Neural progenitor cell (in vitro differentiated cells): ENCODE measurements around the gene ADD3.

Experiments
- CTCF ChIP-seq: fragments of 200-600 bp; sonication (generic); IDR thresholded peaks from 2 replicates; pipeline ENCODE4 v1.5.1; 2017; ENCODE audit warnings: antibody characterized with exemption, mild to moderate bottlenecking
- EZH2phosphoT487 ChIP-seq: fragments of 200-600 bp; sonication (generic); IDR thresholded peaks from 2 replicates; pipeline ENCODE4 v1.6.1; 2017; ENCODE audit warnings: antibody characterized with exemption

GRCh38 chr10:109966961-109967738 lies 40.6 kb upstream of the ADD3 start:
- TF ChIP-seq CTCF (no peak), EZH2phosphoT487 (no peak)
